ENCODE data around the gene IPP.
"Not testable (repeated sequence)": the region's sequence is repeated elsewhere in the genome, so short reads cannot be mapped to it uniquely, and the experiment has no call there.

The IPP gene

GRCh38 chr1:45755697-45756096 lies 5.2 kb upstream of the IPP start:
- no peak overlapping the region for H3K27ac ChIP-seq
- TF ChIP-seq ZFX (IDR thresholded peaks at IDR 0.05), result no peak
- TF ChIP-seq, protein P1, sequence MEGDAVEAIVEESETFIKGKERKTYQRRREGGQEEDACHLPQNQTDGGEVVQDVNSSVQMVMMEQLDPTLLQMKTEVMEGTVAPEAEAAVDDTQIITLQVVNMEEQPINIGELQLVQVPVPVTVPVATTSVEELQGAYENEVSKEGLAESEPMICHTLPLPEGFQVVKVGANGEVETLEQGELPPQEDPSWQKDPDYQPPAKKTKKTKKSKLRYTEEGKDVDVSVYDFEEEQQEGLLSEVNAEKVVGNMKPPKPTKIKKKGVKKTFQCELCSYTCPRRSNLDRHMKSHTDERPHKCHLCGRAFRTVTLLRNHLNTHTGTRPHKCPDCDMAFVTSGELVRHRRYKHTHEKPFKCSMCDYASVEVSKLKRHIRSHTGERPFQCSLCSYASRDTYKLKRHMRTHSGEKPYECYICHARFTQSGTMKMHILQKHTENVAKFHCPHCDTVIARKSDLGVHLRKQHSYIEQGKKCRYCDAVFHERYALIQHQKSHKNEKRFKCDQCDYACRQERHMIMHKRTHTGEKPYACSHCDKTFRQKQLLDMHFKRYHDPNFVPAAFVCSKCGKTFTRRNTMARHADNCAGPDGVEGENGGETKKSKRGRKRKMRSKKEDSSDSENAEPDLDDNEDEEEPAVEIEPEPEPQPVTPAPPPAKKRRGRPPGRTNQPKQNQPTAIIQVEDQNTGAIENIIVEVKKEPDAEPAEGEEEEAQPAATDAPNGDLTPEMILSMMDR (conservative IDR thresholded peaks at IDR 0.05), result no peak

GRCh38 chr1:45753248-45754037 lies 3.0 kb upstream of the IPP start:
- H3K27ac ChIP-seq, result no peak overlapping the region
- TF ChIP-seq, protein P1 (conservative IDR thresholded peaks at IDR 0.05), result no peak
- no peak for TF ChIP-seq ZFX (IDR thresholded peaks at IDR 0.05)

GRCh38 chr1:45752441-45753052 lies 2.1 kb upstream of the IPP start:
- TF ChIP-seq ZFX (IDR thresholded peaks at IDR 0.05), result no peak
- TF ChIP-seq, protein P1 (conservative IDR thresholded peaks at IDR 0.05), result no peak
- no peak overlapping the region for H3K27ac ChIP-seq

DNA sequence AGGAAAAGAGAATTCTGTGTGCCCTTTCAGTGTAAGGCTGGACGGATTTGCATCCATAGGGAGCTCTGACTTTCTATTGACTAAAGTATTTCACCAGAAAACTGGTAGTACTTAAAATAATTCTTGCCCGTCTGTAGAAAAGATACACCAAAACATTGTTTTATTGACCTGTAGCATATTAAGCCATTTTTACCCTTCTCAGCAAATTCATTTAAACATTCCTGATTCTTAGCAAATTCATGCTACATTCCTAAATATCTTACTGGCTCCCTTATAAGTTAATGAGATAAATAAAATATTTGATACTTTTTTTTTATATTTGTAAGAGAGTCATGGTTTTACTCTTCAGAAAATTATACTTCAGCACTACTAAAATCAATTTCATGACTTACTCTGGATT lies 1.6 kb upstream of the IPP start:
- TF ChIP-seq, protein P1 (conservative IDR thresholded peaks at IDR 0.05), result no peak
- TF ChIP-seq ZFX (IDR thresholded peaks at IDR 0.05), result no peak
- H3K27ac ChIP-seq, result no peak overlapping the region

DNA sequence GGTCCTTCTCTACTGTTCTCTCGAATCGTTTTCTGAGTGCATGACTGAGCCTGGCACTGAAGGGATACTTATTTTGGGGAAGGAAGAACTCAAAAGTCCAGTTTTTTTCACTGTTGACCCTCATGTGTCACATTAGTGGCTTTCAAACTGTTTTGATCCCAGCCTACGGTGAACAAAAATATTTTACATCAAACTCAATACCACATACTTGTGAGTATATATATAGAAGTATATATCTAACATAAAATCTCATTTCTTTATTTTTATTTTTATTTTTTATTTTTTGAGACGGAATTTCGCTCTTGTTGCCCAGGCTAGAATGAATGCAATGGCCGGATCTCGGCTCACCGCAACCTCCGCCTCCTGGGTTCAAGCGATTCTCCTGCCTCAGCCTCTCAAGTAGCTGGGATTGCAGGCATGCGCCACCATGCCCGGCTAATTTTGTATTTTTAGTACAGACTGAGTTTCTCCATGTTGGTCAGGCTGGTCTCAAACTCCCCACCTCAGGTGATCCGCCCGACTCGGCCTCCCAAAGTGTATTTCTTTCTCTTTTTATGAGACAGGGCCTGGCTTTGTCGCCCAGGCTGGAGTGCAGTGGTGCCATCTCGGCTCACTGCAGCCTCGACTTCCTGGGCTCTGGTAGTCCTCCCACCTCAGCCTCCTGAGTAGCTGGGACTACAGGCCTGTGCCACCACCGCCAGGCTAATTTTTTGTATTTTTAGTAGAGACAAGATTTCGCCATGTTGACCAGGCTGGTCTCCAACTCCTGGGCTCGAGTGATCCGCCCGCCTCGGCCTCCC lies 786 bp upstream of the IPP start:
- peak overlapping the region; percentile 90 for H3K27ac ChIP-seq

GRCh38 chr1:45746922-45747321 lies 3.5 kb downstream of the IPP start:
- no peak overlapping the region for H3K27ac ChIP-seq
- TF ChIP-seq, protein P1 (conservative IDR thresholded peaks at IDR 0.05), result no peak
- TF ChIP-seq ZFX (IDR thresholded peaks at IDR 0.05), result no peak

GRCh38 chr1:45739641-45740156 lies 10.8 kb downstream of the IPP start:
- not testable (repeated sequence) for H3K27ac ChIP-seq

DNA sequence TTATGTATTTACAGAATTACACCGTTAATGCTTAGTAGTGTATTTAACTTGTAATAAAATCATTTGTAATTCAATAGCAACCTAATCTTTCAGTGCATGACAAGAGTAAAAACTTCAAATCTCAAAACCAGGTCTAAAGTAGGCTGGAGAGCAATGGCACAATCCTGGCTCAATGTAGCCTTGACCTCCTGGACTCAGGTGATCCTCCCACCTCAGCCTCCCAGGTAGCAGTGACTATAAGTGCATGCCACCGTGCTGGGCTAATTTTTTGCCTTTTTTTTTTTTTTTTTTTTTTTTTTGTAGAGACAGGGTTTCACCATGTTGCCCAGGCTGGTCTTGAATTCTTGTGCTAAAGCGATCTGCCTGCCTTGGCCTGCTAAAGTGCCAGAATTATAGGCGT lies 11.3 kb downstream of the IPP start:
- TF ChIP-seq, protein P1 (conservative IDR thresholded peaks at IDR 0.05), result no peak
- TF ChIP-seq ZFX (IDR thresholded peaks at IDR 0.05), result no peak
- no peak overlapping the region for H3K27ac ChIP-seq
